Uterus (tissue), 2 donors: Measurements from ENCODE around the gene XBP1.

Experiments
- CTCF ChIP-seq, 4 experiments: fragments of 200-600 bp in 2 of 4; fragments of 450-650 bp in 2 of 4; sonication (generic) in 2 of 4; IDR thresholded peaks; one replicate each; pipeline ENCODE4 v1.5.1; 2016 to 2019; ENCODE audit warnings: antibody characterized with exemption in 4 of 4, mild to moderate bottlenecking in 2 of 4, moderate library complexity in 1 of 4
- POLR2A ChIP-seq, 2 donors: fragments of 450-650 bp; IDR thresholded peaks; one replicate each; pipeline ENCODE4 v1.6.1; 2016; ENCODE audit warnings: antibody characterized with exemption in 2 of 2, mild to moderate bottlenecking in 1 of 2, moderate library complexity in 1 of 2

DNA sequence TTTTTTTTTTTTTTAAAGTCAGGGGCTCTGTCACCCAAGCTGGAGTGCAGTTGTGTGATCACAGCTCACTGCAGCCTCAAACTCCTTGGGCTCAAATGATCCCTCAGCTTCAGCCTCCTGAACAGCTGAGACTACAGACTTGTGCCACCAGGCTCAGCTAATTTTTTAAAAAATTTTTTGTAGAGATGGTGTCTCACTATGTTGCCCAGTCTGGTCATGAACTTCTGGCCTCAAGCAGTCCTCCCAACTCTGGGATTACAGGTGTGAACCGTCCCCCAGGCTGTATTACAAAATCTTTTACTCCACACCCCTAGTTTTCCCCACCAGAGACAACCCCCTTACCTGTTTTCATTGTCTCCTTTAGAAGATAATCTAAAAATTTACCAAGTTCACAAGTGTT is 26.0 kb downstream of the XBP1 start:
- TF ChIP-seq POLR2A (IDR thresholded peaks at IDR 0.05), result no peak
- TF ChIP-seq CTCF (IDR thresholded peaks at IDR 0.05), result no peak
